ENCODE results near the gene RECQL. TPM values are rescaled to one million over a fixed set of nuclear protein-coding genes. Genes with fewer than 3 reads are reported as not detected.

Gene RECQL
- total RNA-seq, 1 experiment from 2014 or later = 38.2 TPM

DNA sequence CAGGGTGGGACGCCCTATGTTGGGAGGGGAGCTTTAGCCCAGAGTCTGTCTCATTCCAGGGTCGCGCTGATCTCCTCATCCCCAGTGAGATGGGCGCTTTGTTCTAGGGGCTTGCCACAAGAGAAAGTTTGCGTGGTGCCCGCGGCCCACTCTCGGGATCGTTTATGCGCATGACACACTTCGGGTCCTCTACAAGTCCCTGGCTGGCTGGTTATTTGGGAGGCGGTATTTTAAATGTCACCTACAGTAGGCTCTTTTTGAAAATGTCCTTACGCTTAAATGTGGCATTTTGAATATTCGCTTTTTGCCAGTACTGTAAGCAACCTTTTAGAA lies 695 bp upstream of the RECQL start:
- peaks cover 4% of the 10 kb centered on the region; the same call in 1 of the 2 replicates for H3K36me3 ChIP-seq (ENCODE audit: low read depth, low read length)
- peaks cover 68% of the 10 kb centered on the region for H3K79me2 ChIP-seq (ENCODE audit: low read length)
- H3K4me3 ChIP-seq (ENCODE audit: low read length) = peak overlapping the region; percentile 95
- H2AFZ ChIP-seq (ENCODE audit: low read length) = peak overlapping the region; percentile 81
- peak; percentile 37 for ATAC-seq
- peak overlapping the region; percentile 97 for H3K9ac ChIP-seq (ENCODE audit: low read length)
- H3K4me2 ChIP-seq (ENCODE audit: low read length) = peak overlapping the region; percentile 97
- peaks cover 19% of the 10 kb centered on the region for H3K4me1 ChIP-seq (ENCODE audit: insufficient read depth, low read length)
- peaks cover 26% of the 10 kb centered on the region for H4K20me1 ChIP-seq (ENCODE audit: low read length)
- no peaks in the 10 kb centered on the region for H3K27me3 ChIP-seq (ENCODE audit: low read length)
- no peaks in the 10 kb centered on the region for H3K9me3 ChIP-seq (ENCODE audit: low read length)
- peak overlapping the region; percentile 37; the same call in 1 of the 2 replicates for H3K27ac ChIP-seq (ENCODE audit: low read length)
- DNase-seq = peak; percentile 5
- intact Hi-C loops (cut with micrococcal nuclease) = no loop called here
- H3K9me2 ChIP-seq (replicated peaks; ENCODE audit: low read length) = no peaks in the 10 kb centered on the region
- TF ChIP-seq, protein P1, sequence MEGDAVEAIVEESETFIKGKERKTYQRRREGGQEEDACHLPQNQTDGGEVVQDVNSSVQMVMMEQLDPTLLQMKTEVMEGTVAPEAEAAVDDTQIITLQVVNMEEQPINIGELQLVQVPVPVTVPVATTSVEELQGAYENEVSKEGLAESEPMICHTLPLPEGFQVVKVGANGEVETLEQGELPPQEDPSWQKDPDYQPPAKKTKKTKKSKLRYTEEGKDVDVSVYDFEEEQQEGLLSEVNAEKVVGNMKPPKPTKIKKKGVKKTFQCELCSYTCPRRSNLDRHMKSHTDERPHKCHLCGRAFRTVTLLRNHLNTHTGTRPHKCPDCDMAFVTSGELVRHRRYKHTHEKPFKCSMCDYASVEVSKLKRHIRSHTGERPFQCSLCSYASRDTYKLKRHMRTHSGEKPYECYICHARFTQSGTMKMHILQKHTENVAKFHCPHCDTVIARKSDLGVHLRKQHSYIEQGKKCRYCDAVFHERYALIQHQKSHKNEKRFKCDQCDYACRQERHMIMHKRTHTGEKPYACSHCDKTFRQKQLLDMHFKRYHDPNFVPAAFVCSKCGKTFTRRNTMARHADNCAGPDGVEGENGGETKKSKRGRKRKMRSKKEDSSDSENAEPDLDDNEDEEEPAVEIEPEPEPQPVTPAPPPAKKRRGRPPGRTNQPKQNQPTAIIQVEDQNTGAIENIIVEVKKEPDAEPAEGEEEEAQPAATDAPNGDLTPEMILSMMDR (conservative IDR thresholded peaks at IDR 0.05; ENCODE audit: low read depth, low read length) = no peak
- no peak for TF ChIP-seq EZH2phosphoT487 (IDR thresholded peaks at IDR 0.05; ENCODE audit: borderline replicate concordance, low read length)
- no peak for TF ChIP-seq EZH2 (IDR thresholded peaks at IDR 0.05; ENCODE audit: low read length, unreplicated experiment)
- ChIA-PET CTCF (interaction anchor here (0.6 kb wide), 1 partner anchor 153 kb away, joined by 3 read pairs; no protein-coding TSS in a partner anchor), POLR2A (ENCODE audit: unreplicated experiment) (no interaction called here)
- no peaks in the 10 kb centered on the region for H3F3A ChIP-seq (ENCODE audit: low read length, unreplicated experiment)
- no TSS peak for BruUV-seq (replicated peaks)

DNA sequence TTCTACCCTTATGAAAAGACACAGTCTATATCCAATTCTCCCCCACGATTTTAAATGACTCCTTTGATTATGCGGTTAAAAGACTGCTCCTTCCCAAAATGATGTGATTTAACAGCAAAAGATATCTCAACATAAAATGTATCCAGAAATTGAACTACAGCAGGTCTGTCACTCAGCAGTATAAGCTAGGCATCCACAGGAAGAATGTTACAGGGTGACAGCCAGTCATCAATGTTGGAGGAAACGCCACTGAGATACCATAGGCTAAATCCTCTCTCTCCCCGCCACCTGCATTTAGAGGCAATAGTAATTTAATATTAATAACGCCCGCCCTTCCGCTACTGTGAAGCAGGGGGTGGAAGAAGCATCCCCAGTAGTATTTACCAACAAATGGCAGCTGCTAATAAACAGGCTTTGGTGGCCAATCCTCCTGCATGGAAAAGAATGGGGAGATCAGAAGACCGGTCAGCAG lies 613 bp downstream of the RECQL start:
- peaks cover 60% of the 10 kb centered on the region for H3K79me2 ChIP-seq (ENCODE audit: low read length)
- ChIA-PET POLR2A (ENCODE audit: unreplicated experiment) (interaction anchor here (0.6 kb wide), 1 partner anchor 208 kb away, joined by 3 read pairs; no protein-coding TSS in a partner anchor), CTCF (interaction anchor here (0.5 kb wide), 1 partner anchor 623 kb away, joined by 4 read pairs; no protein-coding TSS in a partner anchor)
- peak overlapping the region; percentile 97 for H3K4me2 ChIP-seq (ENCODE audit: low read length)
- peaks cover 26% of the 10 kb centered on the region for H4K20me1 ChIP-seq (ENCODE audit: low read length)
- TF ChIP-seq, protein P1 (conservative IDR thresholded peaks at IDR 0.05; ENCODE audit: low read depth, low read length) = no peak
- TF ChIP-seq EZH2phosphoT487 (IDR thresholded peaks at IDR 0.05; ENCODE audit: borderline replicate concordance, low read length) (no peak), EZH2 (IDR thresholded peaks at IDR 0.05; ENCODE audit: low read length, unreplicated experiment) (no peak)
- no peaks in the 10 kb centered on the region for H3K27me3 ChIP-seq (ENCODE audit: low read length)
- peak; percentile 10 for ATAC-seq
- peak overlapping the region; percentile 24 for H3K27ac ChIP-seq (ENCODE audit: low read length)
- peak overlapping the region; percentile 97 for H3K9ac ChIP-seq (ENCODE audit: low read length)
- BruUV-seq (replicated peaks) = TSS peak; percentile 68
- H3K4me3 ChIP-seq (ENCODE audit: low read length) = peak overlapping the region; percentile 95
- H3K4me1 ChIP-seq (ENCODE audit: insufficient read depth, low read length) = peaks cover 19% of the 10 kb centered on the region
- H2AFZ ChIP-seq (ENCODE audit: low read length) = peak overlapping the region; percentile 69
- no peaks in the 10 kb centered on the region for H3F3A ChIP-seq (ENCODE audit: low read length, unreplicated experiment)
- no peaks in the 10 kb centered on the region for H3K9me3 ChIP-seq (ENCODE audit: low read length)
- H3K9me2 ChIP-seq (replicated peaks; ENCODE audit: low read length) = no peaks in the 10 kb centered on the region
- intact Hi-C loops (cut with micrococcal nuclease) = no loop called here
- no peak for DNase-seq
- H3K36me3 ChIP-seq (ENCODE audit: low read depth, low read length) = peaks cover 6% of the 10 kb centered on the region; the same call in 1 of the 2 replicates

DNA sequence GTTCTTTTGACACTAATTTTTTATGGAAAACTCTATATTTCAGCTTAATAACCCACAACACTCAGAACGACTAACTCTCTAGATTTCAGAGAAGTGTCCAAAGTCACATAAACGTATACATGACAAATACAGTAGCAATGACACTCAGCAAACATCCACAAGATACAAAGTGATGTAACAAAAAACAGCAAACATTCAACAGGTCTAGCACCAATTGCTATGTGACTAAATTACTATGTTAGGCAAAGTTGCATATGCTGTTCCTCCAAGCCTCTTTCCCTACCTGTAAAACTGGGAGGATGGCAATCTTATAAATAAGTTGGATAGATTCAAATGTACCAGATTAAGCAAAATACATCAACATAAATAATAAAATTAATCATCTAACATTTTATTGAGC lies 1.7 kb downstream of the RECQL start:
- intact Hi-C loops (cut with micrococcal nuclease) = no loop called here
- TF ChIP-seq EZH2phosphoT487 (IDR thresholded peaks at IDR 0.05; ENCODE audit: borderline replicate concordance, low read length) = no peak
- TF ChIP-seq, protein P1 (conservative IDR thresholded peaks at IDR 0.05; ENCODE audit: low read depth, low read length) = no peak
- no peak for TF ChIP-seq EZH2 (IDR thresholded peaks at IDR 0.05; ENCODE audit: low read length, unreplicated experiment)
- Histone ChIP-seq H3K79me2 (ENCODE audit: low read length) (peaks cover 49% of the 10 kb centered on the region), H3K27me3 (ENCODE audit: low read length) (no peaks in the 10 kb centered on the region), H3F3A (ENCODE audit: low read length, unreplicated experiment) (no peaks in the 10 kb centered on the region), H3K36me3 (ENCODE audit: low read depth, low read length) (peaks cover 6% of the 10 kb centered on the region; the same call in 1 of the 2 replicates), H3K9ac (ENCODE audit: low read length) (no peak overlapping the region), H2AFZ (ENCODE audit: low read length) (no peak overlapping the region), H3K4me1 (ENCODE audit: insufficient read depth, low read length) (peaks cover 19% of the 10 kb centered on the region), H3K9me2 (replicated peaks; ENCODE audit: low read length) (no peaks in the 10 kb centered on the region), H3K4me2 (ENCODE audit: low read length) (peak overlapping the region; percentile 97), H3K9me3 (ENCODE audit: low read length) (no peaks in the 10 kb centered on the region), H3K27ac (ENCODE audit: low read length) (no peak overlapping the region), H4K20me1 (ENCODE audit: low read length) (peaks cover 16% of the 10 kb centered on the region), H3K4me3 (ENCODE audit: low read length) (peak overlapping the region; percentile 95)
- ATAC-seq (no peak), DNase-seq (no peak)
- no TSS peak for BruUV-seq (replicated peaks)
- CTCF ChIA-PET = no interaction called here
- POLR2A ChIA-PET (ENCODE audit: unreplicated experiment) = no interaction called here
